GM12873 (cell line): ENCODE results near the gene TMEM106A.
"Not testable (repeated sequence)": the region's sequence is repeated elsewhere in the genome, so short reads cannot be mapped to it uniquely, and the experiment has no call there.

ENCODE experiments used
- CTCF ChIP-seq: IDR thresholded peaks from 2 replicates; pipeline ENCODE4 v1.5.1; 2012; ENCODE audit warnings: low read depth, mild to moderate bottlenecking, moderate library complexity, low read length, control low read depth; ENCODE audit not compliant: insufficient read depth; ENCODE audit errors: missing control alignments

The TMEM106A gene

GRCh38 chr17:43219001-43219400 is 7.3 kb downstream of the TMEM106A start:
- TF ChIP-seq CTCF: no peak

- no peak for TF ChIP-seq CTCF
These were observed 8.2 kb downstream of the TMEM106A start for GRCh38 chr17:43219746-43220380.

- no peak for TF ChIP-seq CTCF
These were observed 8.9 kb downstream of the TMEM106A start for GRCh38 chr17:43220511-43221125.

GRCh38 chr17:43224146-43224705 is 12.6 kb downstream of the TMEM106A start:
- no peak for TF ChIP-seq CTCF

GRCh38 chr17:43226393-43226792 is 14.7 kb downstream of the TMEM106A start:
- TF ChIP-seq CTCF: no peak

- not testable (repeated sequence) for TF ChIP-seq CTCF
These were observed 16.5 kb downstream of the TMEM106A start, which contains the start of gene CCDC200 for GRCh38 chr17:43228020-43228782. CCDC200 (minus strand) TSS chr17:43228623; CDS start chr17:43228554, 69 bp downstream.

- TF ChIP-seq CTCF: not testable (repeated sequence)
These were observed 22.2 kb downstream of the TMEM106A start, which contains the start of gene RNU2-1 for GRCh38 chr17:43233877-43234276. RNU2-1 (minus strand) TSS chr17:43233977.
